GM18951 (cell line): ENCODE measurements around the gene SGF29.
"Not testable (repeated sequence)": the region's sequence is repeated elsewhere in the genome, so short reads cannot be mapped to it uniquely, and the experiment has no call there.

Experiments used
- POLR2A ChIP-seq: IDR thresholded peaks from 4 replicates; pipeline ENCODE4 v1.6.1; 2011; ENCODE audit warnings: mild to moderate bottlenecking; ENCODE audit not compliant: insufficient read length, insufficient read depth; ENCODE audit errors: extremely low read depth
- in situ Hi-C: fragments of 300-500 bp; cut with MboI; formaldehyde crosslinking; loops from one replicate; pipeline ENCODE4 v1.12.0; 2022; ENCODE audit warnings: low sequenced_read_pairs, mixed read lengths, inconsistent platforms; ENCODE audit not compliant: unreplicated experiment

Gene SGF29

DNA sequence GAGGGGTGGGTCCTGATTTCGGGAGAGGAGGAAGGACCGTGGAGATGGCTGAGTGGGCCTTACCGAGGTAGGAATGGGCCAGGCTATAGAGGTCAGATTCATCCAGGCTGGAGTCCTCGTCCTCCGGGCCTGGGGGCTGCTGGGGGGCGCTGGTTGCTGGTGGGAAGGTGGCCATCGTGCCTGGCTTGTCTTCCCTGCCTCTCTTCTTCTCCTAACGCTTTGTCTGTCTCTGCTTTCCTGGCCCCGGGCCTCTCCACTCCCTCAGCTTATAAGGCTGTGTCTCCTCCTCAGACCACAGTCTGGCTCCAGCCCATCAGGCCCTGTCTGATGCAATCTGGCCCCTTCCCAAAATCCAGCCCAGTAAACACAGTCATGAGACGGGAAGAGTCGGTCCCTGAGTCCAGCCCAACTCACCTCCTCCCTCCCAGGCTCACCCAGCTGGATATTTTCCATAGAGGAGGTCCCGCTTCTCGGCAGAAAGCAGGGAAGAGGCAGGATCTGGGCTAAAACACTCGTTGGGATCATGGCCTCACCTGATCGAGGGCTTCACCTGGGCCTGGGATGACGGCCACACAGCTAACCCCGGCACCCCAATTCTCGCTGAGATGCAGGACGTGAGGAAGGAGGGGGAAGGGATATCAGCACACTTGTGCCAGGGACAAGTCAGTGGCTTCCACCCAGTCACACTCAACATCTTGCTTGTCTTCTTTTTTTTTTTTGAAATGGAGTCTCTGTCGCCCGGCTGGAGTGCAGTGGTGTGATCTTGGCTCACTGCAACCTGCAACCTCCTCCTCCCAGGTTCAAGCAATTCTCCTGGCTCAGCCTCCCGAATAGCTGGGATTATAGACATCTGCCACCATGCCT lies 14.8 kb upstream of the SGF29 start, which contains the start of gene NUPR1:
TSS of gene NUPR1 (minus strand) at position 242 of the 864 bp plus-strand sequence. CDS start at position 175, 67 bp downstream.
- TF ChIP-seq POLR2A: no peak
- in situ Hi-C loops: no loop called here

DNA sequence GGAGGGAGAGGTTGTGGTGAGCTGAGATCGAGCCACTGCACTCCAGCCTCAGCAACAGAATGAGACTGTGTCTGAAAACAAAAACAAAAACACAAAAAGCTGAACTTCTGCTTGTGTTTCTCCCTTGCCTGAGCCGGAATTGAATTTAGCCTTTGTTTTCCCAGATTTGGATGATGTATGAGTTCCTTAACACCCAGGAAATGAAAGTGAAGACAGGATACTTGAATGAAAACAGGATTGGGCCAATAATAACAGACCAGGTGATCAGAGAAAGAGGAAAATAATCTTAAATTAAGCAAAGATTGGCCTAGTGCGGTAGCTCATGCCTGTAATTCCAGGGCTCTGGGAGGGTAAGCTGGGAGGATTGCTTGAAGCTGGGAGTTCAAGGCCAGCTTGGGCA lies 13.4 kb upstream of the SGF29 start:
- no peak for TF ChIP-seq POLR2A
- in situ Hi-C loops: no loop called here

DNA sequence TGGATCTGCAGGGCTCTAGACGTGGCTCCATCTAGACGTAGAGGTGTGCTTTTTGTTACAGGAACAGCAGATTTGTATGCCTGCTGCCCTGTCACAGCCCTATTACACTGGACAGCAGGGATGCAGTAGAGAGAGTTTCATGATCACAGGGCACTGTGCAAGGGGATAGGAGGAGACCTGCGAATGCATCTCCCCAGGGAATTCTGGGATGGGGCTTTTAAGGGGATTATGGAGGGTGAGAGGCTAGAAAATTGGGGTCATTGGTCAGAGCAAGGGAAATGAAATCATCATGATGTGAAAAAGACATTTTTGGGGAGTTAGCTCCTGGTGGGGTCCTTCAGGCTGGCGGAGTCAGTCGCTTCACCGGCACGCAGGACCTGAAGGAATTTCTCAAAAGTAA lies 11.1 kb upstream of the SGF29 start:
- in situ Hi-C loops: no loop called here
- TF ChIP-seq POLR2A: no peak

DNA sequence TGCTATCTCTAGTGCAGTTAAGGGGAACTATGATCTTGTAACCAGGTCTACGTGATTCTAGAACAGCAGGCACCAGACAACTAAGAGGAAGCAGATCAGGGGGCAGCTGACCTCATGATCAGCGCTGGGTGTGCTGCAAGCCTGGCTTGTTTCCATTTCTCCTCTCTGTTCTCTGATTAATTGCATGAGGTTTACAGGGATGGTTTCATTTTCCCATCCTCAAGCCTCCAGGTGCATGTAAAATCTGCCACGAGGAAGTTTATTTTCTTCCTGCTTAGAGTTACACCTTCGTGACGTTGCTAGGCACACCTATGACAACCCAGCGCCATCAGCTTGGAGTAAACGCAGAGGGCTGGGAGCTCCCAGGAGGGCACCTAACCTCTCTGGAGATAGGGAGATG lies 10.6 kb upstream of the SGF29 start:
- in situ Hi-C loops: no loop called here
- TF ChIP-seq POLR2A: no peak

DNA sequence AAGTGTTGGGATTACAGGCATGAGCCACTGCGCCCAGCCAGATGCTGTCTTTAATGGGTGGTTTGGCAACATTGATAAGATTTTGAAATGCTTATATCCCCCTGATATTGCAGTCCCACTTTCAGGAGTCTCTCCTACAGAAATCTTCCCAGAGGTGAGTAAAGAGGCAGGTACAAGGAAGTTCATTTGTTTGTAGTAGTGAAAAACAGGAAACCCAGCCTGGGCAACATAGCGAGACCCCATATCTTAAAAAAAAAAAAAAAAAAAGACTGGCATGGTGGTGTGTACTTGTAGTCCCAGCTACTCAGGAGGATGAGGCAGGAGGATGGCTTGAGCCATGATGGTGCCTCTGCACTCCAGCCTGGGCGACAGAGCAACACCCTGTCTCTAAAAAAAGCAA lies 8.7 kb upstream of the SGF29 start:
- in situ Hi-C loops: no loop called here
- TF ChIP-seq POLR2A: no peak

DNA sequence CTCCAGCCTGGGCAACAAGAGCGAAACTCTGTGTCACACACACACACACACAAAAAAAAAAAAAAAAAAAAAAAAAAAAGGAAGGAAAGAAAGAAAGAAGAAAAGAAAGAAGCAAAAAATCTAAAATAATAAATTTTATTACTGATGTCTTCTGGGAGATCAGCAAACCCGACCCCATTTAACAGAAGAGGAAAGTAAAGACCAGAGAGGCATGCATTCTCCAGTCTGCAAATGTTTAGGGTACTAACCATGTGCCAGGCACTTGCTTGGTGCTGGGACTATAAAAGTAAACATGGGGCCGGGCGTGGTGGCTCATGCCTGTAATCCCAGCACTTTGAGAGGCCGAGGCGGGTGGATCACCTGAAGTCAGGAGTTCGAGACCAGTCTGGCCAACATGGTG lies 7.8 kb upstream of the SGF29 start:
- in situ Hi-C loops: not testable (repeated sequence)

DNA sequence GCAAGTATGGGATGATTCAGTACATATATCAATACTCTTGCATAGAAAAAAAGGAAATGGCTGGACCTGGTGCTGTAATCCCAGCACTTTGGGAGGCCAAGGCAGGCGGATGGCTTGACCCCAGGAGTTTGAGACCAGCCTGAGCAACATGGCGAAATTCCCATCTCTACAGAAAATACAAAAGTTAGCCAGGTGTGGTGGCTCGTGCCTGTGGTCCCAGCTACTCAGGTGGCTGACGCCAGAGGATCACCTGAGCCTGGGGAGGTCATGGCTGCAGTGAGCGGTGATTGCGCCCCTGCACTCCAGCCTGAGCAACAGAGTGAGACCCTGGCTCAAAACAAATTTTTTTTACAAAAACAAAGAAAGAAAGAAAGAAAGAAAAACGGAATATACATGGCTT lies 7.1 kb upstream of the SGF29 start:
- no peak for TF ChIP-seq POLR2A
- in situ Hi-C loops: no loop called here

DNA sequence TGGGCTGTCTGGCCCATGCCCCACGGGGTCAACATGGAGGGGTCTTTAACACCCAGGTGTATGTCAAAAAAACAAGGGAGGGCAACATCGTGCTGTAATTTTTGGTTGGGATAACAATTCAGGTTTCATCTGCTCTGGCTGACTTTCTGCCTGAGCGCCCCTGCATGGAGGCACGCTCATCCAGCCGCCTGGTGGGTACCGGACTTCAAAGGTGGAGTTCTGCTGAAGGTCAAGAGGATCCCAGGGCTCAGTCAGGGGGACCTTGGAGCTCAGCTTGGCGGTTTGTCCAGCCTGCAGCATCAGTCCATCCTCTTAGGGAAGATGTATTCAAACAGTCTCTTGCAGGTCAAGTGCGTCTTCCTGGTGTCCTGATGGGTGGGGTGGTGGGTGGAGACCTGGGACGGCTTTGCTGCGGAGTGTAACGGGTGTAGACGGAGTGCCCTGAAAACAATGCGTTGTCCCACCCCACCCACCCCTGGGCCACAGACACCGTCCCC lies 5.4 kb upstream of the SGF29 start:
- no peak for TF ChIP-seq POLR2A
- in situ Hi-C loops: no loop called here

DNA sequence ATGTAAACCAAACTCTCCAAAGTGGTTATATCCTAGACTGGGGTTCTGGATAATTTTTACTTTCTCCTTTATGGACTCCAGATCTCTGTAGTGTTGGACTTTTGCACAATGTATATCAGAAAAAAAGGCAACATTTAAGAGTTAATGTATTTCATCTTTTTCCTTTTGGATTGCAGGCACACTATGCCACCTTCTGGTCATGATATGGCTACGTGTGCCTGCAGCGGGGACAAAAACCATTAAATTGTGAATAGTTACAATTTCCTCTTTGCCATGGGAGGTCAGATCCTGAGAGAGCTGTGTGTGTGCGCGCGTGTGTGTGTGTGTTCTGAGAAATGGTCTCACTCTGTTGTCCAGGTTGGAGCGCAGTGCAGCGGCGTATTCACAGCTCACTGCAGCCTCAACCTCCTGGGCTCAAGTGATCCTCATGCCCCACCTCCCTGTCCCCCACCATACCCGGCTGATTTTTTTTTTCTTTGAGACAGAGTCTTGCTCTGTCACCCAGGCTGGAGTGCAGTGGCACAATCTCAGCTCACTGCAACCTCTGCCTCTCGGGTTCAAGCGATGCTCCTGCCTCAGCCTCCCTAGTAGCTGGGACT lies 4.3 kb upstream of the SGF29 start:
- in situ Hi-C loops: no loop called here
- TF ChIP-seq POLR2A: no peak

DNA sequence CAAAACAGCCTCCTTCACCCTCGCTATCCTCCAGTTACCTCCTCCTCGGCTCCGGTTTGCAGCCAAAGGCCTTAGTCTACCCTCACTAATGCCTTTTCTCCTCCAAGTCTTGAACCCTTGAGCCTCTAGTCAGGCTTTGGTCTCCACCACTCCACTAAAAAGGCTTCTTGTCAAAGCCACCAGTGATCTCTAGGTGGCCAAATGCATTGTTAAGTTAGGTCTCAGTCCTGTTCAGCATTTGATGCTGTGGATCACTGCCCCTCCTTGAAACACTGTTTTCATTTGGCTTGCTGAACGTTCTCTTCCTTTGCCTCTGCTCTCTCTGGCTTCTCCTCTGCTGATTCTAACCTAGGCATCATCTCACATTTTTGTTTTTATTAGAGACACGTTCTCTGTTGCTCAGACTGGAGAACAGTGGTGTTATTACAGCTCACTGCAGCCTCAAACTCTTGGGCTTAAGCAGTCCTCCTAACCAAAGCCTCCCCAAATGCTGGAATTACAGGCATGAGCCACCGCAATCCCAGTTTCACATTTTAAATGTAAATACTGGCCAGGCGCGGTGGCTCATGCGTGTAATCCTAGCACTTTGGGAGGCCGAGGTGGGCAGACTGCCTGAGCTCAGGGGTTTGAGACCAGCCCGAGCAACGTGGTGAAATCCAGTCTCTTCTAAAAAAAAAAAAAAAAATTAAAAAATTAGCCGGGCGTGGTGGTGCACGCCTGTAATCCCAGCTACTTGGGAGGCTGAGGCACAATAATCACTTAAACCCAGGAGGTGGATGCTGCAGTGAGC lies 1.1 kb downstream of the SGF29 start:
- in situ Hi-C loops: no loop called here

DNA sequence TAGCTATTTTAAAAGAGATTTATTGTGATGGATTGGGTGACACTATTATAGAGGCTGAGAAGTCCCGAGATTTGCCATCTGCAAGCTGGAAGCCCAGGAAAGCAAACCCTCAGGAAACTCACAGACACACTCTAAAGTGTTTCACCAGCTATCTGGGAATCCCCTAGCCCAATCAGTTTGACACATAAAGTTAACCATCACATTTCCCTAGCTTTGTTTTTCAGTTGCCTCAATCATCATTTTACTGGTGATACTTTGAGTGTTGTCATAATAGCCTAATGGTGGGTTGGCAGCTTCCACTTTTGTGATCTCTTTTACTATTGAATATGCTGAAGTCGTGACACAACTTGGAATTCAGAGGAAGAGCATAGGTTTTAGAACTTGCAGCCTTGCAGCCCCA lies 1.8 kb downstream of the SGF29 start:
- in situ Hi-C loops: no loop called here
- TF ChIP-seq POLR2A: no peak

More for the DNA sequence above, 1.1 kb downstream of the SGF29 start:
- no peak for TF ChIP-seq POLR2A

DNA sequence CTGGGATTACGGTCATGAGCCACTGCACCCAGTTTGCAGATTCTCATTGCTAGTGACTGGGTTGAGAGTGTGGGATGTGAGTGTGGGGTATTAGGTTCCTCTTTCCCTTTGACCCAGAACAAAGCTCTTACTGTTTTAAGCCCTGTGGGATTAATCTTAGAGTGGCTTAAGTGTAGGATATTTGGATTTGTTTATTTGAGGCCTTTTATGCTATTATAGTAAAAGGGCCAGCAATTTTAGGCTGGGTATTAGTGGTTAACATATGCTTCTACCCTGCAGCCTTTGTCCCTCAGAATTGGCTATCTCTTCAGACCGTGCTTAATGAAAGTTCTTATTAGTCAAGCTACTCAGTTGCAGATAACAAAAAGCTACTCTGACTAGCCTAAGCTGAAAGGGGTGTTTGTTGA lies 3.2 kb downstream of the SGF29 start:
- no peak for TF ChIP-seq POLR2A
- in situ Hi-C loops: no loop called here

DNA sequence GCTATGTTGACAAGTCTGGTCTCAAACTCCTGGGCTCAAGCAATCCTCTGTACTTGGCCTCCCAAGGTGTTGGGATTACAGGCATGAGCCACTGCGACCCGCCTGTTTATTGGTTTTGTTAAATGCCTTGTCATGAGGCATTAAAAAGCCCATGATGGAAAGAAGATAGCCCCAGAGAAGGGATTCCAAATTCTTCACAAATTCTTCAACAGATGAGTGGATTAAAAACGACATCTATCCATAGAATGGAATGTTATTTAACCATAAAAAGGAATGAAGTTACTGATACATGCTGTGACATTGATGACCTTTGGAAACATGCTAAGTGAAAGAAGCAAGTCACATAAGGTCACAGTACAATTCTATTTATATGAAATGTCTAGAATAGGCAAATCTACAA lies 4.7 kb downstream of the SGF29 start:
- TF ChIP-seq POLR2A: no peak
- in situ Hi-C loops: no loop called here
